GM18511 (cell line): Measurements from ENCODE around the gene PUM2.
"Not testable (repeated sequence)": the region's sequence is repeated elsewhere in the genome, so short reads cannot be mapped to it uniquely, and the experiment has no call there.

Experiments
- ATAC-seq: cut with Tn5 transposase; IDR thresholded peaks from one replicate; pipeline ENCODE4 v1.9.1; 2021; ENCODE audit warnings: mild to moderate bottlenecking, moderate library complexity; ENCODE audit not compliant: unreplicated experiment

The PUM2 gene

DNA sequence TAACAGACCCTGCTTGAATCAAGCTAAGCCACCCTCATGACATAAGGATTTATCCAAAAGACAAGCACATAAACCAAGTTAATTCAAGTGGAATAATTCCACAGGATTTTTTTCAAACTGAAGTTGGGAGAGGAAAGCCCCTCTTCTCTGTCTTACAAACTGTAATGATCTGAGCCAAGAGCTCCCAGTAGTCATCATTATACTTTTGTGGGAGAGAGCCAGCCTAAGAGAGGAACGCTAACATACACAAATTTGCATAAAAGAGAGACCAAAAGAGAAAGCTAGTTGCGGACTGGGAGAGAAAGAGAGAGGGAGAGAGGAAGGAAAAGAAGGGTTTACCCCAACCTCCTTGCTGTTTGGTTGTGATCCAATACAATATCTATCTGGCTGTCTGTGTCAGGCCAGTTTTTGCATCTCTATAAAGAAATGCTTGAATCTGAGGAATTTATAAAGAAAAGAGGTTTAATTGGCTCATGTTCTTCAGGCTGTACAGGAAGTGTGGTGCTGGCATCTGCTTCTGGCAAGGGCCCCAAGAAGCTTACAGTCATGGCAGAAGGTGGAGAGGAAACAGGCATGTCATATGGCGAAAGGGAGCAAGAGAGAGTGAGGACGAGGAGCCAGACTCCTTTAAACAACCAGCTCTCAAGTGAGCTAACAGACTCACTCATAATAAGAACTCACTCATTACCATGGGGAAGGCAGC lies 20.8 kb upstream of the PUM2 start:
- no peak for ATAC-seq

DNA sequence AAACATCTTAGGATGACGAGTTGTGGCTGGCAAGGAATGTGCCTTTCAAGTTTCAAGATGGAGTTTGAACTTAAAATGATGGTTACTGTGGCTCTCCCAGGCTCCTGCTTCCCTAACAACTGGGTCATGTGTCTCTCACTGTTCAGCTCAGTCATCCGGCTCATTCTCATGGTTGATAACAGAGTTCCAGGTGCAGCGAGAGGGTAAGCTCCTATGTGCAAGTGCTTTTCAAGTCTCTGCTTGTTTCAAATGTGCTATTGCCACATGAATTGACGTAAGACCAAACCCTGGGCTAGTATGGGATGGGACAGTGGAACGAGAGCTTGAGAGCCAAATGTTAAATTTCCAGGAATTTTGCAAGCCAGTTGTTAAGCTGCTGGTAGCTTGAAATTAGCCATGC lies 19.5 kb upstream of the PUM2 start:
- ATAC-seq, result no peak

DNA sequence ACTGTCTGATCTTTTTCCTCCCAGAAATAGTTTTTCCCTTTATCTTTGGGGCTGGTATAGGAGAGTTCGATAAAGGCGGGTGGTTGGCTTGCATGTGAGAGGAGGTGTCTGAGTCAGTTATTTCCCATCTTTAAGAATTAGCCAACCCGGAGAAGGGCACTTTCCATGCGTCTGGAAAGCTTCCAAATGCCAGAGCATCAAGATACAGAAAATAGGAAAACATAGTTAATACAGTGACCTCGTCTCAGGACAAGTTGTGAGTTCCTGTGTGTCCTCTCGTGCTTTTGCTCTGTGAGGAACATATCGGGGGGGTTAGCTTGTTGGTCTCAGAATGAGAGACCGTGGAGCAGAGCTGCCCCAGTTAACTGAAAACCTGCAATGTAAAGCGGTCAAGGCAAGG lies 18.7 kb upstream of the PUM2 start:
- no peak for ATAC-seq

DNA sequence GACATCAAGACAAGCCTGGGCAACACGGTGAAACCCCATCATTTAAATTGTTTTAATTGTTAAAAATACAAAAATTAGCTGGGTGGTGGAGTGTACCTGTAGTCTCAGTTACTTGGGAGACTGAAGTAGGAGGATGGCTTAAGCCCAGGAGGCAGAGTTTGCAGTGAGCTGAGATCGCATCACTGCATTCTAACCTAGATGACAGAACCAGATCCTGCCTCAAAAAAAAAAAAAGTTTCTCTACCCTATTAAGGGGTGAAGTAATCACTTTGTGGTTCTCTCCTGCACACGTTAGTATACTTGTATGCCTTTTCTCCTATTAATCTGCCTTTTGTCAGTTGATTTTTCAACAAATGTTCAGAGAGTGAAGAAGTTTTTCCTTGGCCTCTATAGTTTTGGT lies 18.1 kb upstream of the PUM2 start:
- no peak for ATAC-seq

GRCh38 chr2:20367929-20368328 lies 17.3 kb upstream of the PUM2 start:
- not testable (repeated sequence) for ATAC-seq

DNA sequence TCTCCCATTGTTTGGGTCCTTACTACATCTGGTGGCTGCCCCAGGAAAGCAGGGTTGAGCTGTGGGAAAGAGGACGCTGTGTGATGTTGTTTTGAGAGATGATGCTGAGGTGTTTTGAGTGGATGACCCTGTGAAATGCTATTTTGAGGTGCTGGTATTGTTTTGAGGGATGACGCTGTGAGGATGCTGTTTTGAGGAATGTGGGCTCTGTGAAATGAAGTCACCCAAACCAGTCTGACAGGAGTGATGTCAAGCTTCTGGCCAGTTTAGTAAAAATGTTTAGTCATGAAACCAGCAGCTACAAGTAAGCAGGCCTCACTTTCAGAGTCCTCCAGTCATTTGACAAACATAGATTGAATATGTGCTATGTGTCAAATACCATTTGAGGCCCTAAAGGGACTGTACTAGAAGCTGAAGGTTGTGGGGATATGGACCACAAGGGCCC lies 16.1 kb upstream of the PUM2 start:
- no peak for ATAC-seq

GRCh38 chr2:20365249-20365817 lies 14.7 kb upstream of the PUM2 start:
- ATAC-seq, result peak; percentile 89

GRCh38 chr2:20363578-20363977 lies 12.9 kb upstream of the PUM2 start:
- ATAC-seq, result no peak

DNA sequence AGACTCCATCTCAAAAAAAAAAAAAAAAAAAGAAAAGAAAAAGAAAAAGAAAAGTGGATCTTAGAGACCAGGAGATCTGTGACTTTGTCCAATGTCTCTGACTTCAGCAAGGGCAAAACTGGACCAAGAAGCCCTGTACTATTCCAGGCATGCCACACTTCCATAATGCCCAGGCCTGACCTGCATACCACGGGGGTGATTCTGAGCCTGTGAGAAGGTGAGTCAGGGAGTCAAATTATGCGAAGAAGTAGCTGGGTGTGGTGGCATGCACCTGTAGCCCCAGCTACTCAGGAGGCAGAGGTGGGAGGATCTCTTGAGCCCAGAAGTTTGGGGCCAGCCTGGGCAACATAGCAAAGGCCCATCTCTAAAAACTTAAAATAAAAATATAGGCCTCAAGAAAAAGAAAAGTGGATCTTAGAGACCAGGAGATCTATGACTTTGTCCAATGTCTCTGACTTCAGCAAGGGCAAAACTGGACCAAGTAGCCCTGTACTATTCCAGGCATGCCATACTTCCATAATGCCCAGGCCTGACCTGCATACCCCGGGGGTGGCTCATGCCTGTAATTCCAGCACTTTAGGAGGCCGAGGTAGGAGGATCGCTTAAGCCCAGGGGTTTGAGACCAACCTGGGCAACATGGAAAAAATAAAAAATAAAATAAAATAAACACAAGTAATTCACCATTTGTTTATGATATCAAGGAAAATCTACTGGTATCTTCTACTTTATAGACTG lies 12.2 kb upstream of the PUM2 start:
- no peak for ATAC-seq

DNA sequence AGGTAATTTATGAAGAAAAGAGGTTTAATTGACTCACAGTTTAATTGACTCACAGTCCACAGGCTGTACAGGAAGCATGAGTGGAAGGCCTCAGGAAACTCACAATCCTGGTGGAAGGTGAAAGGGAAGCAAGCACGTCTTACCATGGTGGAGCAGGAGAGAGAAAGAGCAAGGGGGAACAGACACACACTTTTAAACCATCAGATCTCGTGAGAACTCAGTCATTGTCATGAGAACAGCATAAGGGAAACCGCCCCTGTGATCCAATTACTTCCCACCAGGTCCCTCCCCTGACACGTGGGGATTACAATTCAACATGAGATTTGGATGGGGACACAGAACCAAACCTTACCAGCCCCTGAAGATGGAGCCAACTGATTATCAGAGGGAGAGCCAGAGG lies 11.2 kb upstream of the PUM2 start:
- ATAC-seq, result no peak

DNA sequence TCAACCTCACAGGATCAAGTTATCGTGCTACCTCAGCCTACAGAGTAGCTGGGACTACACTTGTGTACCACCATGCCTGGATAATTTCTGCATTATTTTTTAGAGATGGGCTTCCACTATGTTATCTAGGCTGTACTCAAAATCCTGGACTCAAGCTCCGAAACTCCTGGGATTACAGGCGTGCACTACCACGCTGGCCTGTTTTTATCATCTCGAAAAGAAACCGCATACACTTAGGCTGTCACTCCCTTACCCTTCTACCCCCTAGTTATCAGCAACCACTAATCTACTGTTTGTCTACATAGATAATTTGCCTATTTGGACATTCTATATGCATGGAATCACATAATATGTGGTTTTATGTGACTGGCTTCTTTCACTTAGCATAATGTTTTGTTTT lies 8.5 kb upstream of the PUM2 start:
- ATAC-seq, result no peak

- ATAC-seq, result no peak
These were observed 7.2 kb upstream of the PUM2 start for GRCh38 chr2:20357638-20358389.

DNA sequence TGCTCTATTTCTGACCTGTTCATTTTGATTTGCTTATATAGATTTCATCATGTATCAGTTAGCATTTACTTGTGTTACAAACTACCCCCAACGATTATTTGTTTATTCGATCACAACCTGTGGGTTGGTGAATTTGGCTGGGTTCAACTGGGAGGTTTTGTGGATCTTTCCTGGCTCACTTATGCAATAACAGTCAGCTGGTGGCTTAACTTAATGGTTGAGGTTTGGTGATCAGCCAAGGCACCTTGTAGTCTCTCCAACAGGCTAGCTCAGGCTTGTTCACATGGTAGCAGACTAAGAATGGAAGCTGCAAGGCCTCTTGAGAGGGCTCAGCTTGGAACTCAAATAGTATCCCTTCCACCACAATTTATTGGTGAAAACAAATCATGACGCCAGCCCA lies 5.4 kb upstream of the PUM2 start:
- no peak for ATAC-seq

DNA sequence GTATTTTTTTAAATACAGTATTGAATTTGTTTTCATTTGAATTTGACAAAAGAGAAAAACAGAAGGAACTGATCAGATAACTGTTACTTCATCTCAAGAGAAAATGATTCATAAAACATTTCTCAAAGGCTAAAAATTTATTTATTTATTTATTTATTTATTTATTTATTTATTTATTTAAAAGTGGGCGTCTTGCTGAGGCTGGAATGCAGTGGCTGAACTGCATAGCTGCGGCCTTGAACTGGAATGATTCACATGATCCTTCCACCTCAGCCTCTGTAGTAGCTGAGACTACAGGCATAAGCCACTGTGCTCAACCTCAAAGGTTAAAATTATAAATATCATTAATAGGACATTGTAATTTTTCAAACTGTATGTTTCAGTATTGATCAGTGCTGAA lies 4.5 kb upstream of the PUM2 start:
- no peak for ATAC-seq

GRCh38 chr2:20353241-20353992 lies 2.8 kb upstream of the PUM2 start:
- no peak for ATAC-seq

- no peak for ATAC-seq
These were observed 2.1 kb upstream of the PUM2 start for GRCh38 chr2:20352581-20353216.

DNA sequence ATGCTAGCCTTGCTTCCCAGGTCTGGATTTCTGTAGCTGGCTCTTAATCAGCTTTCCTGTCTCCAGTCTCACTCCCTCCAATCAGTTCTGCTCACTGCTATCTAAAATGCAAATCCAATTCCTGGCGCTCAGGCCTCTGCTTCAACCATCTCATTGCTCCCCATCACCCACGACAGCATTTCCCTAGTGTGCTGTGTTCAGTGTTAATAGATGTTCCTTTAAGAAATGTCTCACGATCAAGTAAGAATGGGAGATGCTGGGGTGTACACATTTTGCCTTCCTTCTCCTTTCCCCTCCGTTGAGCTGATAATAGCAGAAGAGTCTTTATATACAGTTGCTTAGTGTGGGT lies 1.6 kb upstream of the PUM2 start:
- ATAC-seq, result no peak

GRCh38 chr2:20351555-20352229 lies 1.0 kb upstream of the PUM2 start:
- ATAC-seq, result peak; percentile 0

- peak; percentile 40 for ATAC-seq
These were observed 467 bp downstream of the PUM2 start for GRCh38 chr2:20350041-20350712.
